ENCODE results near the gene HADH. TPM values are rescaled to one million over a fixed set of nuclear protein-coding genes. Genes with fewer than 3 reads are reported as not detected.
"Not testable (repeated sequence)": the region's sequence is repeated elsewhere in the genome, so short reads cannot be mapped to it uniquely, and the experiment has no call there.

HADH gene
- polyA plus RNA-seq, 4 donors: 90.2 to 110 (median 97.7) TPM

DNA sequence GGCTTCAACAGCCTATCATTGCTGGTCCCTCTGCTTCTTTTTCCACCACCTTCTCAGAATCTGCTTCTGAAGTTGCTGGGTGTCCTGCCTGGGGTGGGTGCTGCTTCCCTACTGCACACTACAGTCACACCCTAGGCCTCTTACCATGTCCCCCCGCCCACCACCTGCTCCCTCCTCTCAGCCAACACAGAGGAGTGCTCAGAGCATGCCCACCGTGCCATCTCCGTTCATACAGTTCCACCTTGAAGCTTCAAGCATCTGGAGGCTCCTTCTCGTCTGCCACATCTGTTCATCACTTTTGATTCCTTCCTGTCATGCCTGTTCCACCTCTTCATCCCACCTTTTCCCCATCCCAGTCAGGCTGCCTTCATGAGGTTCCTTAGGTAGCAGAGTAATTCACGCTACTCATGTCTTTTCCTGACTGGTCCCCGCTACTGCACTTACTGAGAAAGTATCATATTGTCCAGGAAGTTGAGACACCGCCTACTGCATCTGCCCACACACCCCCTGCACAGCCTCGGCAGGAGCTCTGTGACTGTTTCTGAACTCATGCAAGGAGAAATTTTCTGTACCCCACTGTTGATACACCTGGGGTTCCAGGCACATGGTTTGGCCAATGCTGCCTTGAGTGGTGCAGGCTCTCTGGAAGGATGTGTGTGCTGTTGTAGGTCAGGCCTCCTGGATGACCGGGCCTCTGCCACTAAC is 39.5 kb downstream of the HADH start:
- DNase-seq (ENCODE audit: low read depth in 4 of 4, low spot score in 2 of 4): no peak

- DNase-seq (ENCODE audit: low read depth in 4 of 4, low spot score in 2 of 4): no peak
These were observed 40.0 kb downstream of the HADH start for GRCh38 chr4:108029731-108030130.

- DNase-seq (ENCODE audit: low read depth in 4 of 4, low spot score in 2 of 4): peak in 1 of 4 donors; percentile 31
These were observed 40.6 kb downstream of the HADH start for GRCh38 chr4:108030332-108030731.

- DNase-seq (ENCODE audit: low read depth in 4 of 4, low spot score in 2 of 4): no peak
These were observed 41.9 kb downstream of the HADH start for GRCh38 chr4:108031427-108032083.

DNA sequence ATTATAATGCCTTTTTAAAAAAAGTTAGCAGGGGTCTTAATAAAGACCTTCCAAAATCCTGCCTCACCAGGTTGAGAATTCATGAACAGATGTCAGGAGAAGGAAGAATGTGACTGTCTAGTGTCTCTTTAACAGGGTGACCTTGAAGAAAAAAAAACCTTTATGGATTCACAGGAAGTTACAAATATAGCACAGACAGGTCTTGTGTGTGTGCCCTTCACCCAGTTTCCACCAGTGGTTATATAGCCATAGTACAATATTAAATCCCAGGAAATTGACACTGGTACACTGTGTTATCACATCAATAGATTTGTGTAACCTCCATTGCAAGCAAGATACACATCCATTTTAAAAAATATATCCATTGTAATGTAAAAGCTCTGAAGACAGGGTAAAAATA is 43.7 kb downstream of the HADH start:
- no peak for DNase-seq (ENCODE audit: low read depth in 4 of 4, low spot score in 2 of 4)

- no peak for DNase-seq (ENCODE audit: low read depth in 4 of 4, low spot score in 2 of 4)
These were observed 44.9 kb downstream of the HADH start for GRCh38 chr4:108034565-108034964.

DNA sequence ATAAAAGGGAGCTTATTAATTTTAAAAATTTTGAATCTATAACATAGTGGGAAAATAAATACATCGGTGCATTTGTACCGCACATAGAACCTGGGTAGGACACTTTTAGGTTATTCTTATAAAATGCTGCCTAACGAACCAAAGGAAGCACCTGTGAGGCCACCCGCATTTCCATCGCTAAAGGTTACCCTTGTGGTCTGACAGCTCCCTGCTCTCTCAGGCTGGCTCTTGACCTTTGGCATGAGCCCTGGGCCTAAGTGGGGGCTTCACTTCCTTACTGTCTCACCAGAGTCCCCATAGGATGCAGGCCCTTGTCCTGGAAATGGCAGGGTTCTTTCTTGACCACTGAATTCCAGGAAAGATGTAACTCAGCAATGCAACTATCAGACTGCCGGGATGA is 46.0 kb downstream of the HADH start:
- DNase-seq (ENCODE audit: low read depth in 4 of 4, low spot score in 2 of 4): no peak

DNA sequence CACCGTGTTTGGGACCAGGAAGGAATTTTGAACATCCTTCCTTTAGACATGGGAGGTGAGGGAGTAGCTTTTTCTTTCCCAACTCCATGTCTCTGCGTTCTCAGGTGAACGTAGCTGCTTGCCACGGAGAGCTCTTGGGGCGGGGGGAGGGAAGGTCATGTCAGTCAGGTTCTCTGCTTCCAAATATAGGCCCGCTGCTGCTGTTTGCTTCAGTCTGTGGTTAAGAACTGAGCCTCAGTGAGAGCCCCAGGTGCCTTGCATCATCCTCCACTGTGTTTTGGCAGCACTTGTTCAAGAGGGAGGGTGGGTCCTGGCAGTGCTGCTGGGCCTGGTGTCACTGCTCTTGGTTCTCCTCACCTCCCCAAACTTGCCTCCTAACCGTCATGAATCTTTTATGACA is 46.5 kb downstream of the HADH start:
- no peak for DNase-seq (ENCODE audit: low read depth in 4 of 4, low spot score in 2 of 4)

GRCh38 chr4:108037884-108038283 is 48.2 kb downstream of the HADH start:
- no peak for DNase-seq (ENCODE audit: low read depth in 4 of 4, low spot score in 2 of 4)

DNA sequence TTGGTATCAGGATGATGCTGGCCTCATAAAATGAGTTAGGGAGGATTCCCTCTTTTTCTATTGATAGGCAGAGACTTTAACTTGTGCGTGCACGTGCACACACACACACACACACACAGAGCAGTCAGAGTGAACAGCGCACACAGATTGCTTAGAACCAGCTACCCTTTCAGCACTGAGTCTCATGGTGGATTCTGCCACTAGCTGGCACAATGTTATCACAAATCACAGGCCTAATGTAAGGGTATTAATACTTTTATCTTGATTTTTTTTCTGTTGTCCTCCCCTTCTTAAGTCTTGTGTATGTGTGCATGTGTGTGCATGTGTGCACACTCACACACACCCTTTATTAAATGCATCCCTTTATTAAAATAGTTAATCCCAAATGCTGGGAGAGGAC is 53.2 kb downstream of the HADH start:
- DNase-seq (ENCODE audit: low read depth in 4 of 4, low spot score in 2 of 4): no peak

DNA sequence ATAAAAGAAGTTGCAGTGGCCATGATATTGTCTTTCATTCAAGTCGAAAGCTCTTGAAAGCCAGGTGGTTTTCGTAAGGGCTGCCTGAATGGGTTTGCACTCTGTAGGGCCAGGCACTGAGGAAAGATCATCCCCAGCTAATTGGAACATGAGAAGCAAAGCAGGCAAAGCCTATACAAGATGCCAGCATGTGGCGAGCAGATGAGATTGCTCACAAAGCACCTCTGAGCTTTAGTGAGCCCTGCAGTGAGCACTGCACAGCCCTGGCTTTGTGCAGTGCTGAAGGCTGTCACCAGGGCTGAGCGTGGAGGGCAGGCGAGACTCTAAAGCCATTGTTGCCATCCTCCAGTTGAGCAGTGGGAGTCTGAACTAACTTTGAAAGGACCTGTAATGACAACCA is 53.8 kb downstream of the HADH start:
- DNase-seq (ENCODE audit: low read depth in 4 of 4, low spot score in 2 of 4): peak in 1 of 4 donors; percentile 24

DNA sequence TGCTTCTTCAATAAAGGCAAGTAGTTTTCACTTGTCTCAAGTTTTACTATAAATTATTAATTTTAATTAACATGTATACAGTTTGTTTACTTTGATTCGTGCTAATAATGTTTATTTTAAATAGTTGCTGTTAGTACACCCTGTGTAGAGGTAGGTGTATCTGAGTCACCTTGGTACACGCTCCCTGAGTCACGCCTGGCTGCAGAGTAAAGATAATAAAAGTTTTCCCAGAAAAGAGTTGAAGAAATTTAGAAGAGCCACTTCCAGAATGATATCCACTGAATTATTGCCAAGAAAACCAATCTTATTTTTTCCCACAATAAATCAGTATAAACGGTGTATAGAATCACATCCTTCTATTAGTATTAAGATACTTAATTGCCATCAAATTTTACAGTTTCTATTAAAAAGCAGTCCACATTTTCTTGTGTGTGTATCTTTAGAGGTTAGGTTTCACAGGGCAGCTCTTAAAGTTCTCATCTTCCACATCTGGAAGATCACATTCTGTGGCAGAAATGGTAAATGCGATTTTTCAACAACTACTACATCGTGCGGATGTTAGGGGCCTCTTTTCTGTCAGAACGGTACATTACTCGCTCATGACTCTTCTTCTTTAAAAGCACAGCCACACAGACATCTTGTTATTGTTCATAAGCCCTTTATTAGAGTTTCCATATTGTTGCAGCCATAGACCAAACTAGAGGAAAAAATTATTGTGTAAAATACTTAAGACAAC is 55.4 kb downstream of the HADH start:
- DNase-seq (ENCODE audit: low read depth in 4 of 4, low spot score in 2 of 4): no peak

GRCh38 chr4:108045687-108046024 is 56.0 kb downstream of the HADH start:
- DNase-seq (ENCODE audit: low read depth in 4 of 4, low spot score in 2 of 4): no peak

GRCh38 chr4:108047199-108047598 is 57.5 kb downstream of the HADH start:
- no peak for DNase-seq (ENCODE audit: low read depth in 4 of 4, low spot score in 2 of 4)

- no peak for DNase-seq (ENCODE audit: low read depth in 4 of 4, low spot score in 2 of 4)
These were observed 58.5 kb downstream of the HADH start for GRCh38 chr4:108048157-108048556.

- DNase-seq (ENCODE audit: low read depth in 4 of 4, low spot score in 2 of 4): no peak
These were observed 59.3 kb downstream of the HADH start for GRCh38 chr4:108048997-108049396.

DNA sequence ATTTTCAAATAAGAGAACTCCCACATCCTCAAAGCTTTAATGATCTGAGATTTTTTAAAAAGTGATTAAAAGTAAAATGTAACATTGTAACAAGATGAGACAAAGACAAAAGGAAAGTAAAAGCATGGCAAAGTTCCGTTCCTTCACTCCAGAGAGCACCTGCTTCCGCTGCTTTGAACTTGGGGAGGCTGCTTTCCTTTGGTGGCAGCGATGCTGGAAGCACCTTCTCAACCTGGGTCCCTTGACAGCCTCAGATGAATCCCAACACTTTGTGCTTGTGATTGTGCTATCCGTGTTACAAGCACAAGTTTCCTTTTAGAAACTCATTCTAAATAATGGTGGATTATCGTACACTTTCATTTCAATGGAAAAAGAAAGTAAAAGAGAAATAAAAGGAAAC is 59.7 kb downstream of the HADH start:
- no peak for DNase-seq (ENCODE audit: low read depth in 4 of 4, low spot score in 2 of 4)

DNA sequence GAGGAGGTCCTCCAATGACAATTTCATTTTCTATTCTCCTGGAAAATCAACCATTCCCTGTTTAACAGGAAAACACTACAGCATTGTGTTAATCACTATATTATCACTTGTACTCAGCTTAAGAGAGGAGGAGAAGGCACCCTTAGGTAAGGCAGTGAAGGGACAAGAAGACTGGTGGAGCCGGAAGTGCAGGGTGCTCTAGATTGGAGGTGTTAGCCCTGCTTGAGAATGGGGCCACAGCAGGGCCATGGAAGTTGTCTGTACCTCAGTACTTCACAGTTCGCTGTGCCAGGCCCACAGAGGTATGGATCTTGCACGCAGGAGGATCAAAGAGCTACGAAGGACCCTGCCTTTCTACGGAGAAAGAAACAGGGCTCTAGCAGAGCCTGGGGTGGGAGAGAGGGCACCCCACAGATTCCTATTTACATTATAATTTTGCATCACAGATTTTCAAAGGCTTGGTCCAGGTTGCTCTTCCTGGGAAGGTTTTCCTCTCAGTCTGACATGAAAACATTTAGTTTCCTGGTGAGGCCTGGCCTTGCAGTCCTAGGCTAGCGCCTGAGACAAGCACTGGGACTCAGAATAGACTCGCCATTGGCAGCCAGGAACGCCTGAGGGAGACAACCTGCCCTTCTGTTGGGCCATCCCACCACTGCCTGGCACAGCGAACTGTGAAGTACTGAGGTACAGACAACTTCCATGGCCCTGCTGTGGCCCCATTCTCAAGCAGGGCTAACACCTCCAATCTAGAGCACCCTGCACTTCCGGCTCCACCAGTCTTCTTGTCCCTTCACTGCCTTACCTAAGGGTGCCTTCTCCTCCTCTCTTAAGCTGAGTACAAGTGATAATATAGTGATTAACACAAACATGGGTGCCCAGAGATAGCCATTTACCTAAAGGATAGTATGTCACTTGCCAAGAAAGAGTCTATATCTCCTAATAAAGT is 60.8 kb downstream of the HADH start:
- not testable (repeated sequence) for DNase-seq (ENCODE audit: low read depth in 4 of 4, low spot score in 2 of 4)

GRCh38 chr4:108051343-108051742 is 61.7 kb downstream of the HADH start:
- no peak for DNase-seq (ENCODE audit: low read depth in 4 of 4, low spot score in 2 of 4)

DNA sequence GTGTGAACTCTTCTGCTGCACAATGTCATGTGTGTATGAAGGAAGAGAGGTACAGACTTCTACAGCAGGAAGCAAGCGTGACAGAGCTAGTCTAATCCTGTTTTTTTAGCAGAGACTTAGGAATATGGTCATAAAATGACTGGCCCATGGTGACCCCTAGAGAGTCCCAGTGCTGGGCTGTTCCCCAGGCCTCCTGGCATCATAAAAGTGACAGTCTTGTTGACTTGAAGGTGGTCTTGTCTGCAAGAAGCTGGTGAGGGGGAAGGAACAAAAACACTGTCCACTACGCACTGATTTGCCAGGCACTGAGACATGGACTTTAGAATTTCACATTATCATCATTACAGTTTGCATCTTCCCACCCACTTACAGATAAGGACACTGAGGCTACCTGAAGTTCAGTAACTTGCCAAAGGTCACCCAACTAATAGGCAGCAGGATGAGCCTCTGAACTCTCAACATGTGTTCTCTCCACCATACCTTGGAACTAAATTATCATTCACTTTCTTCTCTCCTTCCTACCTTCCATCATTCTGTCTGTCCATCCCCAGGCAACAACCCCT is 63.0 kb downstream of the HADH start:
- no peak for DNase-seq (ENCODE audit: low read depth in 4 of 4, low spot score in 2 of 4)
